Measurements from ENCODE around the gene TFR2.

The TFR2 gene

GRCh38 chr7:100570954-100571828, 70.2 kb downstream of the TFR2 start:
- DNase-seq = no peak
